Testis (tissue), 3 donors: ENCODE data around the gene RRP1. TPM values are rescaled to one million over a fixed set of nuclear protein-coding genes. Genes with fewer than 3 reads are reported as not detected.

Experiments used
- DNase-seq: peaks from one replicate; pipeline ENCODE4 v3.0.0-alpha.2; 2019
- H3K27ac ChIP-seq, 2 donors: fragments of 200-600 bp; sonication (generic); one replicate each; pipeline ENCODE4 v1.5.1; 2019
- H3K27me3 ChIP-seq: fragments of 200-600 bp; sonication (generic); one replicate; pipeline ENCODE4 v1.5.1; 2019
- H3K36me3 ChIP-seq: fragments of 200-600 bp; sonication (generic); one replicate; pipeline ENCODE4 v1.5.1; 2017; ENCODE audit warnings: low read depth; ENCODE audit errors: missing control alignments
- H3K4me1 ChIP-seq: fragments of 200-600 bp; sonication (generic); one replicate; pipeline ENCODE4 v1.5.1; 2019
- H3K4me3 ChIP-seq, 2 donors: fragments of 200-600 bp; sonication (generic); one replicate each; pipeline ENCODE4 v1.5.1; 2017 to 2019
- H3K9me3 ChIP-seq: fragments of 200-600 bp; sonication (generic); one replicate; pipeline ENCODE4 v1.5.1; 2017
- POLR2A ChIP-seq: fragments of 450-650 bp; IDR thresholded peaks from one replicate; pipeline ENCODE4 v1.6.1; 2017; ENCODE audit warnings: antibody characterized with exemption, mild to moderate bottlenecking, moderate library complexity
- WGBS, 2 donors: methylation state at CpG; one replicate each; pipeline ENCODE4 v1.1.5; 2018; 5-methylcytosine and 5-hydroxymethylcytosine counted together
- intact Hi-C: fragments of 100-400 bp; cut with DNase I; formaldehyde crosslinking; loops from one replicate; pipeline ENCODE4 v1.15.1; 2023; ENCODE audit warnings: low total_unique reads
- polyA plus RNA-seq: library from polyadenylated mRNA; stranded (reverse); fragments of 350-450 nt; fragmentation: Illumina TruSeq; extraction: RNeasy Lipid Tissue Mini Kit (QIAGEN cat#74804); gene quantifications from one replicate; pipeline ENCODE4 v1.2.3, GENCODE V29; 2014; ENCODE audit warnings: low read depth, low replicate concordance; ENCODE audit not compliant: insufficient read depth
- total RNA-seq, 2 donors: library from RNA; depleted of rRNA; stranded (reverse); fragments of >200 nt; gene quantifications; one replicate each; pipeline ENCODE4 v1.2.3, GENCODE V29; 2016
- TF ChIP-seq, protein P1 (sequence below), 3 experiments: fragments of 450-650 bp in 2 of 3; fragments of 200-600 bp in 1 of 3; sonication (generic) in 1 of 3; IDR thresholded peaks; one replicate each; pipeline ENCODE4 v1.5.1; 2016 to 2019; ENCODE audit warnings: antibody characterized with exemption in 3 of 3, mild to moderate bottlenecking in 2 of 3, moderate library complexity in 1 of 3

Gene RRP1
- total and polyA plus RNA-seq, 3 donors from 2014 or later, result 21.1 to 40.2 (median 33.6) TPM

DNA sequence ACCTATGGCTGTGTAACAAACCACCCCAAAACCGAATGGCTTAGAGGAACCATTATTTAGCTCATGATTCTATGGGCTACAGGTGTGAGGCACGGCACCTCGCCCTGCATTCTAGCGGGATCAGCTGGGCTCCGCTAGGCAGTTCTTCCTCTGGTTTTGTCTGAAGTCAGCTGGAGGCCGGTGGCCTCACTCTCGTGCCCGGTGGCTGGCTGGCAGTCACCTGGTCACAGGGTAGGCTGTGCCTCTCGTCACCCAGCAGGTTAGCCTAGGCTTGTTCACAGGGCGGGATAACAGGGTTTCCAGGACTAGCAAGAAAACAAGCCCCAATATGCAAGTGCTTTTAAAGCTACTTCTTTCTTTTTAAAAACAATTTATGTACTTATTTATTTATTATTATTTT, 59.4 kb downstream of the RRP1 start:
- 89 to 95% methylated on average over 10 of the region's 10 CpGs for WGBS, 2 donors
- no peak overlapping the region for H3K4me3 ChIP-seq
- H3K4me1 ChIP-seq, result no peaks in the 10 kb centered on the region
- TF ChIP-seq, protein P1, sequence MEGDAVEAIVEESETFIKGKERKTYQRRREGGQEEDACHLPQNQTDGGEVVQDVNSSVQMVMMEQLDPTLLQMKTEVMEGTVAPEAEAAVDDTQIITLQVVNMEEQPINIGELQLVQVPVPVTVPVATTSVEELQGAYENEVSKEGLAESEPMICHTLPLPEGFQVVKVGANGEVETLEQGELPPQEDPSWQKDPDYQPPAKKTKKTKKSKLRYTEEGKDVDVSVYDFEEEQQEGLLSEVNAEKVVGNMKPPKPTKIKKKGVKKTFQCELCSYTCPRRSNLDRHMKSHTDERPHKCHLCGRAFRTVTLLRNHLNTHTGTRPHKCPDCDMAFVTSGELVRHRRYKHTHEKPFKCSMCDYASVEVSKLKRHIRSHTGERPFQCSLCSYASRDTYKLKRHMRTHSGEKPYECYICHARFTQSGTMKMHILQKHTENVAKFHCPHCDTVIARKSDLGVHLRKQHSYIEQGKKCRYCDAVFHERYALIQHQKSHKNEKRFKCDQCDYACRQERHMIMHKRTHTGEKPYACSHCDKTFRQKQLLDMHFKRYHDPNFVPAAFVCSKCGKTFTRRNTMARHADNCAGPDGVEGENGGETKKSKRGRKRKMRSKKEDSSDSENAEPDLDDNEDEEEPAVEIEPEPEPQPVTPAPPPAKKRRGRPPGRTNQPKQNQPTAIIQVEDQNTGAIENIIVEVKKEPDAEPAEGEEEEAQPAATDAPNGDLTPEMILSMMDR (IDR thresholded peaks at IDR 0.05), result no peak
- H3K36me3 ChIP-seq, result no peaks in the 10 kb centered on the region
- H3K9me3 ChIP-seq, result no peaks in the 10 kb centered on the region
- intact Hi-C loops, result no loop called here
- no peak for DNase-seq
- no peaks in the 10 kb centered on the region for H3K27me3 ChIP-seq
- no peak overlapping the region for H3K27ac ChIP-seq

- Histone ChIP-seq H3K4me1 (no peaks in the 10 kb centered on the region), H3K9me3 (no peaks in the 10 kb centered on the region), H3K27me3 (no peaks in the 10 kb centered on the region), H3K4me3 (no peak overlapping the region), H3K27ac (no peak overlapping the region), H3K36me3 (no peaks in the 10 kb centered on the region)
- TF ChIP-seq, protein P1 (IDR thresholded peaks at IDR 0.05), result no peak
- no peak for TF ChIP-seq POLR2A
- intact Hi-C loops, result no loop called here
- DNase-seq, result no peak
- 82 to 84% methylated on average over 13 of the region's 13 CpGs for WGBS, 2 donors
Observed at GRCh38 chr21:43849532-43850299, 60.3 kb downstream of the RRP1 start.

DNA sequence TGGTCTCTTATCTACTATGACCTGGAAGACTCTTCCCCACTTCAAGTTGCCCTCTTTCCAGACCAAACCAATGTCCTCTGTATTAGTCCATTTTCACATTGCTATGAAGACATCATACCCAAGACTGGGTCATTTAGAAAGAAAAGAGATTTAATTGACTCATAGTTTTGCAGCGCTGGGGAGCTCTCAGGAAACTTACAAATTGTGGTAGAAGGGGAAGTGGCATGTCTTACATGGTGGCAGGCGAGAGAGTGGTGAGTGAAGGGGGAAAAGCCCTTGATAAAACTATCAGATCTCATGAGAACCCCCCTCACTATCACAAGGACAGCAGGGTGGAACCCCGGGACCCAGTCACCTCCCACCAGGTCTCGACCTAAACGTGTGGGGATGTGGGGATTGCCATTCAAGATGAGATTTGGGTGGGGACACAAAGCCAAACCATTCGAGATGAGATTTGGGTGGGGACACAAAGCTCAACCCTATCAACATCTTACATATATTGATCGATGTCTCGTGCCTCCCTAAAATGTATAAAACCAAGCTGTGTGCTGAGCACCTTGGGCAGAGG, 61.4 kb downstream of the RRP1 start:
- no peaks in the 10 kb centered on the region for H3K36me3 ChIP-seq
- TF ChIP-seq, protein P1 (IDR thresholded peaks at IDR 0.05), result peak in 1 of 3 experiments; percentile 2
- TF ChIP-seq POLR2A, result no peak
- no peaks in the 10 kb centered on the region for H3K27me3 ChIP-seq
- no peaks in the 10 kb centered on the region for H3K9me3 ChIP-seq
- H3K4me3 ChIP-seq, result no peak overlapping the region
- H3K4me1 ChIP-seq, result no peaks in the 10 kb centered on the region
- intact Hi-C loops, result no loop called here
- H3K27ac ChIP-seq, result no peak overlapping the region
- 75 to 77% methylated on average over 8 of the region's 8 CpGs for WGBS, 2 donors
- DNase-seq, result no peak

- intact Hi-C loops, result no loop called here
- Histone ChIP-seq H3K36me3 (no peaks in the 10 kb centered on the region), H3K9me3 (no peaks in the 10 kb centered on the region), H3K4me3 (no peak overlapping the region), H3K4me1 (no peaks in the 10 kb centered on the region), H3K27ac (no peak overlapping the region), H3K27me3 (no peaks in the 10 kb centered on the region)
- TF ChIP-seq POLR2A, result no peak
- TF ChIP-seq, protein P1 (IDR thresholded peaks at IDR 0.05), result no peak
- DNase-seq, result no peak
- WGBS, 2 donors, result 77 to 83% methylated on average over 11 to 12 of the region's 12 CpGs
Observed at GRCh38 chr21:43851593-43851992, 62.2 kb downstream of the RRP1 start.
